ENCODE data around the gene CALCOCO1. TPM values are rescaled to one million over a fixed set of nuclear protein-coding genes. Genes with fewer than 3 reads are reported as not detected.

The CALCOCO1 gene
- total RNA-seq, 1 experiment from 2014 or later: 20.4 TPM

DNA sequence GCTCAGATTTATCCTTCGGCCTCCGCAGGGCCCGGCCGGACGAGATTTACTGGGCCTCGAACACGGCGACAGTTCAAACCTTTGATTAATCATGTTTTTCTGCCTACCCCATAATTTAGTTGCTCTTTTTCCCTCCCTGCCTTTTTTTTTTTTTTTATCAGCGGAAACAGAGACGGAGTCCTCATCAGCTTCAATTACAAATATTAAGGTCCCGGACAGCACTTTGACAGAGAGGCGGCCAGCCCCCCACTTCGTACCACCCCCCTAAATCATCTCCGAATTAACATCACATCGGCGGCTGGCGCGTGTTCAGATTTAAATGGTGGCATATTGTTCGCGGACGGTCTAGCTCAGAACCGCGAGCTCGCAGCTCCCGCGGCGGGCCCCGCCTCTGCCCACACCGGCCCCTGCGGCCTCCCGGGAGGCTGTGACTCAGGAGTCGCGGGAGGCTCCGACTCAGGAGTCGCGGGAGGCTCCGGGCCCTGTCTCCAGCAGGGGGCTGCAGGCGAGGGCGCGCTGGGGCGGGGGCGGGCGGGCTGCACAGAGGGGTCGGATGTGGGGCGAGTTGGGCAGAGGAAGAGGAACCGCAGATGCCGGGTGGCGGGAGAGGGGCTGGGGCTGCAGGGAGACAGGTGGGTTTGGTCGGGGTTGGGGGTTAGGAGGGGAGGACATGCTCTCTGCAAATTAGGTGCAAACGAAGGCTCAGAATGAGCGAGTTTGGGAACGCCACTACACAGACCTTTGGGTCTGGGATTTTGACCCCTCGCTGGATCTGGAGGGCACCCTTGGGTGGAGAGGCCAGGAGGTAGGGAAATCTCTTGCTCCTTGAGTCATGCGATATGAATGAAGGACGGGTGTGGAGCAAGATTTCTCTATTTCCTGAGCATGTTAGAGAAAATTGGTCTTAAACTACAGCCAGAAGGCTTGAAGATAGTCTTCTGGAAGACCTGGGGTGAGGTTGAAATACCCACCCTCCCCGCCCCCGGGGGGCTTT, 31.8 kb downstream of the CALCOCO1 start:
- DNase-seq (peak; percentile 16), ATAC-seq (0 out of 2 replicates have a peak, but pooled peaks have one; percentile 16)
- Histone ChIP-seq H3K4me2 (ENCODE audit: low read length) (peak overlapping the region; percentile 13; the same call in 1 of the 2 replicates), H3K27me3 (ENCODE audit: low read length) (0 out of 2 replicates have a peak, but pooled peaks cover 4% of the 10 kb centered on the region), H3K9me3 (ENCODE audit: low read length) (no peaks in the 10 kb centered on the region), H3K9ac (ENCODE audit: low read length) (no peak overlapping the region), H3K4me1 (ENCODE audit: insufficient read depth, low read length) (peaks cover 5% of the 10 kb centered on the region; the same call in 1 of the 2 replicates), H3K27ac (ENCODE audit: low read length) (no peak overlapping the region), H3K9me2 (replicated peaks; ENCODE audit: low read length) (no peaks in the 10 kb centered on the region), H3F3A (ENCODE audit: low read length, unreplicated experiment) (no peaks in the 10 kb centered on the region), H3K4me3 (ENCODE audit: low read length) (no peak overlapping the region), H3K36me3 (ENCODE audit: low read depth, low read length) (no peaks in the 10 kb centered on the region), H4K20me1 (ENCODE audit: low read length) (no peaks in the 10 kb centered on the region), H2AFZ (ENCODE audit: low read length) (peak overlapping the region; percentile 58), H3K79me2 (ENCODE audit: low read length) (no peaks in the 10 kb centered on the region)
- no peak for TF ChIP-seq EZH2 (IDR thresholded peaks at IDR 0.05; ENCODE audit: low read length, unreplicated experiment)
- TF ChIP-seq EZH2phosphoT487 (IDR thresholded peaks at IDR 0.05; ENCODE audit: borderline replicate concordance, low read length): no peak
- TF ChIP-seq CTCF (conservative IDR thresholded peaks at IDR 0.05; ENCODE audit: low read depth, low read length): no peak
- BruUV-seq (replicated peaks): no TSS peak
- ChIA-PET CTCF (interaction anchor here (0.6 kb wide), 1 partner anchor 10 kb away, joined by 3 read pairs; no protein-coding TSS in a partner anchor), POLR2A (ENCODE audit: unreplicated experiment) (no interaction called here)
- intact Hi-C loops (cut with micrococcal nuclease): no loop called here

DNA sequence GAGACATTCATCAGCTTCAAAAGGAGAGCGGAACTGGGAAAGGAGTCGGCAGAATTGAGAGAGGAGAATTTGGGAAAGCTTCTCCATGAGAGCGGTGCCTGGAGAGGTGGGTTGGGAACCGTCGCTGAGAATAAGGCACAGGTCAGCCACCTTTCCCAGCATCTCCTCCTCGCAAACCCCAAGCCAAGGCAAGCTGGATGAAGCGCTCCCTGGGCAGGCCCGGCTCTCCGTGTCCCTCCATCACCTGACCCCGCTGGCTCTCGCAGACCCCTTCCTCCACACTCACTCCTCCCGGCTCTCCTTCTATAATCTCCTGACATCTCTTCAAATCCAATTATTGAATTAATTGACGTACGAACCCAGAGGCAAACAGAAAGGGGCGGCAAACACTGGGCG, 32.5 kb downstream of the CALCOCO1 start:
- Histone ChIP-seq H4K20me1 (ENCODE audit: low read length) (no peaks in the 10 kb centered on the region), H3K9me3 (ENCODE audit: low read length) (no peaks in the 10 kb centered on the region), H2AFZ (ENCODE audit: low read length) (no peak overlapping the region), H3K4me3 (ENCODE audit: low read length) (no peak overlapping the region), H3K36me3 (ENCODE audit: low read depth, low read length) (no peaks in the 10 kb centered on the region), H3F3A (ENCODE audit: low read length, unreplicated experiment) (no peaks in the 10 kb centered on the region), H3K27ac (ENCODE audit: low read length) (no peak overlapping the region), H3K4me2 (ENCODE audit: low read length) (no peak overlapping the region), H3K27me3 (ENCODE audit: low read length) (0 out of 2 replicates have a peak, but pooled peaks cover 4% of the 10 kb centered on the region), H3K79me2 (ENCODE audit: low read length) (no peaks in the 10 kb centered on the region), H3K9me2 (replicated peaks; ENCODE audit: low read length) (no peaks in the 10 kb centered on the region), H3K4me1 (ENCODE audit: insufficient read depth, low read length) (peaks cover 5% of the 10 kb centered on the region; the same call in 1 of the 2 replicates), H3K9ac (ENCODE audit: low read length) (no peak overlapping the region)
- no peak for TF ChIP-seq EZH2 (IDR thresholded peaks at IDR 0.05; ENCODE audit: low read length, unreplicated experiment)
- TF ChIP-seq CTCF (conservative IDR thresholded peaks at IDR 0.05; ENCODE audit: low read depth, low read length): no peak
- no peak for TF ChIP-seq EZH2phosphoT487 (IDR thresholded peaks at IDR 0.05; ENCODE audit: borderline replicate concordance, low read length)
- no TSS peak for BruUV-seq (replicated peaks)
- ChIA-PET POLR2A (ENCODE audit: unreplicated experiment) (no interaction called here), CTCF (interaction anchor here (0.6 kb wide), 1 partner anchor 11 kb away, joined by 3 read pairs; no protein-coding TSS in a partner anchor)
- DNase-seq (no peak), ATAC-seq (no peak)
- intact Hi-C loops (cut with micrococcal nuclease): no loop called here
